SK-N-SH treated with all-trans-retinoic acid at 6 μM for 48 hours (cell line): ENCODE data around the gene SASH1.

Source experiments
- ARNTL ChIP-seq: fragments of 450-650 bp; formaldehyde crosslinking; IDR thresholded peaks from 2 replicates; pipeline ENCODE4 v1.5.0; 2020; ENCODE audit warnings: low read depth, mild to moderate bottlenecking, moderate library complexity, borderline replicate concordance
- CREB5 ChIP-seq: fragments of 250-450 bp; sonication (Bioruptor Pico); IDR thresholded peaks from 2 replicates; pipeline ENCODE4 v1.5.1; 2020; ENCODE audit warnings: low read depth, mild to moderate bottlenecking, moderate library complexity
- ZFP3 ChIP-seq: fragments of 250-450 bp; sonication (Bioruptor Pico); IDR thresholded peaks from 2 replicates; pipeline ENCODE4 v1.5.0; 2020; ENCODE audit warnings: mild to moderate bottlenecking, moderate library complexity

- no peak for TF ChIP-seq CREB5 (CRISPR knock-in tag)
- no peak for TF ChIP-seq ARNTL (CRISPR knock-in tag)
- TF ChIP-seq ZFP3 (CRISPR knock-in tag): no peak
Observed at GRCh38 chr6:148426317-148426977, 83.8 kb downstream of the SASH1 start.
